GM23338 (cell line): ENCODE measurements around the gene PPP4R2. TPM values are rescaled to one million over a fixed set of nuclear protein-coding genes. Genes with fewer than 3 reads are reported as not detected.

Source experiments
- ATAC-seq: fragments of 200-7000 bp; cut with Tn5 transposase; 3 replicates; pipeline ENCODE4 v1.9.1; 2020
- DNase-seq: peaks from one replicate; pipeline ENCODE4 v3.0.0-alpha.2; 2015; ENCODE audit warnings: low spot score
- H2AFZ ChIP-seq: fragments of 200-600 bp; sonication (generic); 2 replicates; pipeline ENCODE4 v1.8.0; 2016; ENCODE audit warnings: antibody characterized with exemption, mild to moderate bottlenecking, moderate library complexity
- H3F3A ChIP-seq: fragments of 200-600 bp; sonication (generic); replicated peaks from 2 replicates; pipeline ENCODE4 v1.8.0; 2017; ENCODE audit warnings: antibody characterized with exemption, mixed run types, low read depth
- H3K27ac ChIP-seq: fragments of 200-600 bp; sonication (generic); 2 replicates; pipeline ENCODE4 v1.6.1; 2016; ENCODE audit warnings: low read depth
- H3K27me3 ChIP-seq: fragments of 200-600 bp; sonication (generic); 2 replicates; pipeline ENCODE4 v1.8.0; 2016; ENCODE audit warnings: mild to moderate bottlenecking, mixed run types, moderate library complexity; ENCODE audit not compliant: insufficient read depth
- H3K36me3 ChIP-seq: fragments of 200-600 bp; sonication (generic); 2 replicates; pipeline ENCODE4 v1.8.0; 2016; ENCODE audit warnings: mild to moderate bottlenecking; ENCODE audit not compliant: insufficient read depth
- H3K4me1 ChIP-seq: fragments of 200-600 bp; sonication (generic); 2 replicates; pipeline ENCODE4 v1.8.0; 2016; ENCODE audit warnings: mild to moderate bottlenecking, moderate library complexity; ENCODE audit not compliant: insufficient read depth
- H3K4me2 ChIP-seq: fragments of 200-600 bp; sonication (generic); 2 replicates; pipeline ENCODE4 v1.7.1; 2017; ENCODE audit warnings: mixed run types
- H3K4me3 ChIP-seq: fragments of 200-600 bp; sonication (generic); 2 replicates; pipeline ENCODE4 v1.6.1; 2016; ENCODE audit warnings: mixed run types
- H3K79me2 ChIP-seq: fragments of 200-600 bp; sonication (generic); replicated peaks from 2 replicates; pipeline ENCODE4 v1.8.0; 2017; ENCODE audit warnings: mild to moderate bottlenecking; ENCODE audit not compliant: insufficient read depth
- H3K9me2 ChIP-seq: fragments of 200-600 bp; sonication (generic); 2 replicates; pipeline ENCODE4 v1.8.0; 2017; ENCODE audit not compliant: insufficient read depth
- H4K20me1 ChIP-seq: fragments of 200-600 bp; sonication (generic); replicated peaks from 2 replicates; pipeline ENCODE4 v1.8.0; 2017; ENCODE audit warnings: mild to moderate bottlenecking; ENCODE audit not compliant: insufficient read depth
- H3K27ac Mint-ChIP-seq: 2 replicates; pipeline ENCODE4 v1.8.0; 2020; ENCODE audit warnings: inconsistent platforms, mild to moderate bottlenecking, moderate library complexity, mixed read lengths
- H3K27me3 Mint-ChIP-seq: 3 replicates; pipeline ENCODE4 v1.8.0; 2022; ENCODE audit warnings: low read depth, mild to moderate bottlenecking, moderate library complexity, mixed read lengths, inconsistent platforms; ENCODE audit not compliant: insufficient read depth, poor library complexity
- H3K36me3 Mint-ChIP-seq: 3 replicates; pipeline ENCODE4 v1.8.0; 2021; ENCODE audit warnings: low read depth, mild to moderate bottlenecking, inconsistent platforms, moderate library complexity, mixed read lengths
- H3K4me1 Mint-ChIP-seq: 3 replicates; pipeline ENCODE4 v1.8.0; 2020; ENCODE audit warnings: mild to moderate bottlenecking, inconsistent platforms, mixed read lengths
- H3K4me3 Mint-ChIP-seq: 3 replicates; pipeline ENCODE4 v1.8.0; 2021; ENCODE audit warnings: moderate library complexity, mild to moderate bottlenecking, inconsistent platforms, mixed read lengths
- H3K9me3 Mint-ChIP-seq: 3 replicates; pipeline ENCODE4 v1.8.0; 2020; ENCODE audit warnings: moderate library complexity, mild to moderate bottlenecking, inconsistent platforms, mixed read lengths
- EZH2 ChIP-seq: fragments of 200-600 bp; sonication (generic); IDR thresholded peaks from one replicate; pipeline ENCODE4 v1.8.0; 2017; ENCODE audit warnings: antibody characterized with exemption, mild to moderate bottlenecking, low read depth; ENCODE audit not compliant: unreplicated experiment
- JUNB ChIP-seq: IDR thresholded peaks from one replicate; pipeline ENCODE4 v1.6.1; 2016; ENCODE audit warnings: antibody characterized with exemption; ENCODE audit not compliant: unreplicated experiment
- NANOG ChIP-seq: IDR thresholded peaks from 2 replicates; pipeline ENCODE4 v1.6.1; 2016; ENCODE audit warnings: antibody characterized with exemption, borderline replicate concordance
- POLR2AphosphoS5 ChIP-seq: IDR thresholded peaks from 2 replicates; pipeline ENCODE4 v1.6.1; 2016; ENCODE audit warnings: antibody characterized with exemption, low read depth
- STAT1 ChIP-seq: IDR thresholded peaks from one replicate; pipeline ENCODE4 v1.6.1; 2016; ENCODE audit warnings: antibody characterized with exemption; ENCODE audit not compliant: unreplicated experiment
- ZNF114 ChIP-seq: fragments of 250-450 bp; sonication (Bioruptor Pico); IDR thresholded peaks from 2 replicates; pipeline ENCODE4 v1.5.0; 2020; ENCODE audit warnings: mild to moderate bottlenecking, moderate library complexity
- ZNF331 ChIP-seq: fragments of 250-450 bp; sonication (Bioruptor Pico); IDR thresholded peaks from 2 replicates; pipeline ENCODE4 v1.5.0; 2020; ENCODE audit warnings: low read depth, mild to moderate bottlenecking, moderate library complexity
- polyA plus RNA-seq: library from polyadenylated mRNA; unstranded; fragments of >200 nt; fragmentation: Nextera tagmentation; extraction: Ambion mirVana; gene quantifications from 2 replicates; pipeline ENCODE4 v1.2.1, GENCODE V29; 2016
- total RNA-seq: library from RNA; depleted of rRNA; stranded (reverse); fragments of >200 nt; shearing (Covaris generic); gene quantifications from 2 replicates; pipeline ENCODE4 v1.2.3, GENCODE V29; 2014
- TF ChIP-seq, protein P1 (sequence below): IDR thresholded peaks from 2 replicates; pipeline ENCODE4 v1.6.1; 2016; ENCODE audit warnings: antibody characterized with exemption
- TF ChIP-seq, protein P2 (sequence below): IDR thresholded peaks from one replicate; pipeline ENCODE4 v1.6.1; 2018; ENCODE audit warnings: antibody characterized with exemption; ENCODE audit not compliant: unreplicated experiment
- TF ChIP-seq, protein P3 (sequence below), 2 experiments: fragments of 200-600 bp in 1 of 2; sonication (generic) in 1 of 2; conservative IDR thresholded peaks; 2 replicates each; pipeline versions ENCODE4 v1.5.1 to v1.6.1; 2016 to 2017; ENCODE audit warnings: antibody characterized with exemption in 2 of 2, low read depth in 2 of 2, mild to moderate bottlenecking in 2 of 2, moderate library complexity in 1 of 2

Gene PPP4R2
- total and polyA plus RNA-seq, 2 experiments from 2014 or later, result 62.7 to 117 TPM

DNA sequence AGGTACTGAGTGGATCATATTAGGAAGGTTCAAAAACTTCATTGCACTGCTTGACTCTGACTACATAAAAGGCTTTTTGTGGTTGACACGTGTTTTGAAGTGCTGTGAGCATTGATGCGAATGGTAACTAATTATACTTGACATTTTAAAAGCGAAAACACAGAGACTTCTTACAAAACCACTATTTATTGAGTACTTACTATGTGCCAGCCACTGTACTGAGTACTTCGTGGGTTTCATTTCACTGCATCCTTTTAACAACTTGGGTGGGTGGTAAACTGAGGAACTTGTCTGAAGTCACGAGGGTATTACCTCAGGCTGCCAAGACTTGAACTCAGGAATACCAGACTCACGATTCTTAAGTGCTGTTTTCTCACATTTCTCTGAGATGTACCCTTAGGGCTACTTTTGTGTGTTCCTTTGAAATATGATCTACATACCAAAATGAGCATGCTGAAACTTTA is 45.3 kb upstream of the PPP4R2 start:
- H2AFZ ChIP-seq, result no peak overlapping the region
- no peaks in the 10 kb centered on the region for H3K27me3 ChIP-seq
- Mint-ChIP-seq H3K27me3 (peaks cover under 1% of the 10 kb centered on the region), H3K4me3 (no peak overlapping the region), H3K36me3 (no peaks in the 10 kb centered on the region), H3K9me3 (no peaks in the 10 kb centered on the region; the same call in 2 of the 3 replicates), H3K27ac (no peak overlapping the region), H3K4me1 (peaks cover 14% of the 10 kb centered on the region)
- no peak for DNase-seq
- H3K4me2 ChIP-seq, result no peak overlapping the region
- H3K36me3 ChIP-seq, result no peaks in the 10 kb centered on the region
- TF ChIP-seq, protein P1, sequence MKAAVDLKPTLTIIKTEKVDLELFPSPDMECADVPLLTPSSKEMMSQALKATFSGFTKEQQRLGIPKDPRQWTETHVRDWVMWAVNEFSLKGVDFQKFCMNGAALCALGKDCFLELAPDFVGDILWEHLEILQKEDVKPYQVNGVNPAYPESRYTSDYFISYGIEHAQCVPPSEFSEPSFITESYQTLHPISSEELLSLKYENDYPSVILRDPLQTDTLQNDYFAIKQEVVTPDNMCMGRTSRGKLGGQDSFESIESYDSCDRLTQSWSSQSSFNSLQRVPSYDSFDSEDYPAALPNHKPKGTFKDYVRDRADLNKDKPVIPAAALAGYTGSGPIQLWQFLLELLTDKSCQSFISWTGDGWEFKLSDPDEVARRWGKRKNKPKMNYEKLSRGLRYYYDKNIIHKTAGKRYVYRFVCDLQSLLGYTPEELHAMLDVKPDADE, result no peak
- TF ChIP-seq NANOG (no peak), JUNB (no peak), ZNF114 (no peak), EZH2 (no peak), STAT1 (no peak), ZNF331 (no peak), POLR2AphosphoS5 (no peak)
- TF ChIP-seq, protein P2, sequence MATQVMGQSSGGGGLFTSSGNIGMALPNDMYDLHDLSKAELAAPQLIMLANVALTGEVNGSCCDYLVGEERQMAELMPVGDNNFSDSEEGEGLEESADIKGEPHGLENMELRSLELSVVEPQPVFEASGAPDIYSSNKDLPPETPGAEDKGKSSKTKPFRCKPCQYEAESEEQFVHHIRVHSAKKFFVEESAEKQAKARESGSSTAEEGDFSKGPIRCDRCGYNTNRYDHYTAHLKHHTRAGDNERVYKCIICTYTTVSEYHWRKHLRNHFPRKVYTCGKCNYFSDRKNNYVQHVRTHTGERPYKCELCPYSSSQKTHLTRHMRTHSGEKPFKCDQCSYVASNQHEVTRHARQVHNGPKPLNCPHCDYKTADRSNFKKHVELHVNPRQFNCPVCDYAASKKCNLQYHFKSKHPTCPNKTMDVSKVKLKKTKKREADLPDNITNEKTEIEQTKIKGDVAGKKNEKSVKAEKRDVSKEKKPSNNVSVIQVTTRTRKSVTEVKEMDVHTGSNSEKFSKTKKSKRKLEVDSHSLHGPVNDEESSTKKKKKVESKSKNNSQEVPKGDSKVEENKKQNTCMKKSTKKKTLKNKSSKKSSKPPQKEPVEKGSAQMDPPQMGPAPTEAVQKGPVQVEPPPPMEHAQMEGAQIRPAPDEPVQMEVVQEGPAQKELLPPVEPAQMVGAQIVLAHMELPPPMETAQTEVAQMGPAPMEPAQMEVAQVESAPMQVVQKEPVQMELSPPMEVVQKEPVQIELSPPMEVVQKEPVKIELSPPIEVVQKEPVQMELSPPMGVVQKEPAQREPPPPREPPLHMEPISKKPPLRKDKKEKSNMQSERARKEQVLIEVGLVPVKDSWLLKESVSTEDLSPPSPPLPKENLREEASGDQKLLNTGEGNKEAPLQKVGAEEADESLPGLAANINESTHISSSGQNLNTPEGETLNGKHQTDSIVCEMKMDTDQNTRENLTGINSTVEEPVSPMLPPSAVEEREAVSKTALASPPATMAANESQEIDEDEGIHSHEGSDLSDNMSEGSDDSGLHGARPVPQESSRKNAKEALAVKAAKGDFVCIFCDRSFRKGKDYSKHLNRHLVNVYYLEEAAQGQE, result no peak
- H3K4me1 ChIP-seq, result peaks cover 10% of the 10 kb centered on the region
- ATAC-seq, result no peak
- H3F3A ChIP-seq, result no peaks in the 10 kb centered on the region
- H3K27ac ChIP-seq, result no peak overlapping the region
- H3K9me2 ChIP-seq, result no peaks in the 10 kb centered on the region
- no peaks in the 10 kb centered on the region for H4K20me1 ChIP-seq
- no peak overlapping the region for H3K4me3 ChIP-seq
- no peaks in the 10 kb centered on the region for H3K79me2 ChIP-seq

DNA sequence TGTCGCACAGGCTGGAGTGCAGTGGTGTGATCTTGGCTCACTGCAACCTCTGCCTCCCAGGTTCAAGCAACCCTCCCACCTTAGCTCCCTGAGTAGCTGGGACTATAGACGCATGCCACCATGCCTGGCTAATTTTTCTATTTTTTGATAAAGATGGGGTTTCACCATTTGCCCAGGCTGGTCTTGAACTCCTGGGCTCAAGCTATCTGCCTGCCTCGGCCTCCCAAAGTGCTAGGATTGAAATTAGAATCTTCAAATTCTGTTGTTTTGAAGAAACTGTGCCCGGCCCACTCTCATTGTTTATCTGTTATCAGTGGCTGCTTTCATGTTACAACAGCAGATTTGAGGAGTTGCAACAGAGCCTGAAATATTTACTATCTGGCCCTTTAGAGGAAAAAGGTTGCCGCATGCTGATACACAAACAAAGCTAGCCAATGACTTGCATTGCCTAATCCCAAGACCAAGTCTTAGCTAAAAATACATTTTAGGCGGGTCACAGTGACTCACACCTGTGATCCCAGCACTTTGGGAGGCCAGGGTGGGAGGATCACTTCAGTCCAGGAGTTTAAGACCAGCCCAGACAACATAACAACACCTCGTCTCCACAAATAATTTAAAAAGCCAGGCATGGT is 43.2 kb upstream of the PPP4R2 start:
- H3K4me1 Mint-ChIP-seq, result peaks cover 20% of the 10 kb centered on the region

More for the DNA sequence above, 43.2 kb upstream of the PPP4R2 start:
- ATAC-seq (no peak), DNase-seq (no peak)
- Mint-ChIP-seq H3K27me3 (peaks cover 5% of the 10 kb centered on the region), H3K4me3 (no peak overlapping the region), H3K36me3 (no peaks in the 10 kb centered on the region), H3K27ac (no peak overlapping the region; the same call in 1 of the 2 replicates), H3K9me3 (no peaks in the 10 kb centered on the region)
- H2AFZ ChIP-seq, result peak overlapping the region; percentile 59; the same call in 1 of the 2 replicates
- H3K27ac ChIP-seq, result 0 out of 2 replicates have a peak overlapping the region, but pooled peaks have one; percentile 26
- peaks cover 10% of the 10 kb centered on the region for H3K4me1 ChIP-seq
- H3K36me3 ChIP-seq, result no peaks in the 10 kb centered on the region
- H3K9me2 ChIP-seq, result no peaks in the 10 kb centered on the region
- no peaks in the 10 kb centered on the region for H3K79me2 ChIP-seq
- no peak for TF ChIP-seq ZNF114
- TF ChIP-seq, protein P3, sequence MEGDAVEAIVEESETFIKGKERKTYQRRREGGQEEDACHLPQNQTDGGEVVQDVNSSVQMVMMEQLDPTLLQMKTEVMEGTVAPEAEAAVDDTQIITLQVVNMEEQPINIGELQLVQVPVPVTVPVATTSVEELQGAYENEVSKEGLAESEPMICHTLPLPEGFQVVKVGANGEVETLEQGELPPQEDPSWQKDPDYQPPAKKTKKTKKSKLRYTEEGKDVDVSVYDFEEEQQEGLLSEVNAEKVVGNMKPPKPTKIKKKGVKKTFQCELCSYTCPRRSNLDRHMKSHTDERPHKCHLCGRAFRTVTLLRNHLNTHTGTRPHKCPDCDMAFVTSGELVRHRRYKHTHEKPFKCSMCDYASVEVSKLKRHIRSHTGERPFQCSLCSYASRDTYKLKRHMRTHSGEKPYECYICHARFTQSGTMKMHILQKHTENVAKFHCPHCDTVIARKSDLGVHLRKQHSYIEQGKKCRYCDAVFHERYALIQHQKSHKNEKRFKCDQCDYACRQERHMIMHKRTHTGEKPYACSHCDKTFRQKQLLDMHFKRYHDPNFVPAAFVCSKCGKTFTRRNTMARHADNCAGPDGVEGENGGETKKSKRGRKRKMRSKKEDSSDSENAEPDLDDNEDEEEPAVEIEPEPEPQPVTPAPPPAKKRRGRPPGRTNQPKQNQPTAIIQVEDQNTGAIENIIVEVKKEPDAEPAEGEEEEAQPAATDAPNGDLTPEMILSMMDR (conservative IDR thresholded peaks at IDR 0.05; ENCODE audit: low read depth in 2 of 2), result no peak
- no peaks in the 10 kb centered on the region for H4K20me1 ChIP-seq
- H3K4me3 ChIP-seq, result no peak overlapping the region
- H3K4me2 ChIP-seq, result no peak overlapping the region
- H3F3A ChIP-seq, result no peaks in the 10 kb centered on the region
- no peaks in the 10 kb centered on the region for H3K27me3 ChIP-seq
